ENCODE data around the gene RNF144B. TPM values are rescaled to one million over a fixed set of nuclear protein-coding genes. Genes with fewer than 3 reads are reported as not detected.

Gene RNF144B
- total and polyA plus RNA-seq, 10 of the 15 experiments (the other 5 are each of a cell fraction or from before 2014, with no cell fraction given), result 0.03 to 0.18 (median 0.14) TPM

GRCh38 chr6:18340781-18341551 lies 46.2 kb upstream of the RNF144B start:
- Histone ChIP-seq H2AFZ (ENCODE audit: control insufficient read depth, low read depth, low read length) (no peak overlapping the region), H3K4me3 (no peak overlapping the region), H3K36me3 (ENCODE audit: control insufficient read depth in 2 of 2, insufficient read depth in 2 of 2, low read length in 1 of 2) (no peaks in the 10 kb centered on the region), H4K20me1 (ENCODE audit: control insufficient read depth, insufficient read depth) (no peaks in the 10 kb centered on the region), H3K4me1 (ENCODE audit: control insufficient read depth, insufficient read depth, low read length) (peaks cover 8% of the 10 kb centered on the region; the same call in 1 of the 2 replicates), H3K9ac (ENCODE audit: control insufficient read depth, insufficient read depth, low read length) (no peak overlapping the region), H3K4me2 (ENCODE audit: control insufficient read depth, insufficient read depth) (no peak overlapping the region), H3K27me3 (replicated peaks in 1 of 2; ENCODE audit: control insufficient read depth in 2 of 2, insufficient read depth in 2 of 2, low read length in 1 of 2) (no peaks in the 10 kb centered on the region; a peak in 1 of 4 replicates), H3K79me2 (ENCODE audit: control insufficient read depth, insufficient read depth, low read length) (no peaks in the 10 kb centered on the region), H3K27ac (ENCODE audit: control insufficient read depth, insufficient read depth) (no peak overlapping the region), H3K9me3 (replicated peaks; ENCODE audit: control insufficient read depth, insufficient read depth, low read length) (no peaks in the 10 kb centered on the region; the same call in 2 of the 3 replicates)
- TF ChIP-seq MEF2A (IDR thresholded peaks at IDR 0.05; ENCODE audit: insufficient read depth, low read depth, low read length) (no peak), BHLHE40 (IDR thresholded peaks at IDR 0.05; ENCODE audit: borderline replicate concordance in 1 of 2, low read depth in 2 of 2, low read length in 1 of 2) (no peak), BCL11A (IDR thresholded peaks at IDR 0.05; ENCODE audit: low read depth, low read length) (no peak), GABPA (IDR thresholded peaks at IDR 0.05; ENCODE audit: low read depth) (no peak), EGR1 (IDR thresholded peaks at IDR 0.05; ENCODE audit: borderline replicate concordance in 1 of 2, low read depth in 2 of 2, low read length in 2 of 2) (no peak), ZNF622 (IDR thresholded peaks at IDR 0.05) (no peak), ZNF217 (IDR thresholded peaks at IDR 0.05) (no peak), MEF2B (IDR thresholded peaks at IDR 0.05; ENCODE audit: partially characterized antibody, poor library complexity, severe bottlenecking) (no peak), NFIC (IDR thresholded peaks at IDR 0.05; ENCODE audit: low read depth, low read length) (no peak), NR2C2 (IDR thresholded peaks at IDR 0.05; ENCODE audit: borderline replicate concordance, control insufficient read depth, insufficient read length, low read depth) (no peak), HCFC1 (IDR thresholded peaks at IDR 0.05; ENCODE audit: low read length) (no peak), IRF3 (IDR thresholded peaks at IDR 0.05) (no peak), TCF7 (IDR thresholded peaks at IDR 0.05; ENCODE audit: borderline replicate concordance) (no peak), RB1 (IDR thresholded peaks at IDR 0.05; ENCODE audit: borderline replicate concordance) (no peak)
- TF ChIP-seq, protein P1, sequence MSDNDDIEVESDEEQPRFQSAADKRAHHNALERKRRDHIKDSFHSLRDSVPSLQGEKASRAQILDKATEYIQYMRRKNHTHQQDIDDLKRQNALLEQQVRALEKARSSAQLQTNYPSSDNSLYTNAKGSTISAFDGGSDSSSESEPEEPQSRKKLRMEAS (IDR thresholded peaks at IDR 0.05; ENCODE audit: low read depth, low read length), result no peak
- TF ChIP-seq, protein P2, sequence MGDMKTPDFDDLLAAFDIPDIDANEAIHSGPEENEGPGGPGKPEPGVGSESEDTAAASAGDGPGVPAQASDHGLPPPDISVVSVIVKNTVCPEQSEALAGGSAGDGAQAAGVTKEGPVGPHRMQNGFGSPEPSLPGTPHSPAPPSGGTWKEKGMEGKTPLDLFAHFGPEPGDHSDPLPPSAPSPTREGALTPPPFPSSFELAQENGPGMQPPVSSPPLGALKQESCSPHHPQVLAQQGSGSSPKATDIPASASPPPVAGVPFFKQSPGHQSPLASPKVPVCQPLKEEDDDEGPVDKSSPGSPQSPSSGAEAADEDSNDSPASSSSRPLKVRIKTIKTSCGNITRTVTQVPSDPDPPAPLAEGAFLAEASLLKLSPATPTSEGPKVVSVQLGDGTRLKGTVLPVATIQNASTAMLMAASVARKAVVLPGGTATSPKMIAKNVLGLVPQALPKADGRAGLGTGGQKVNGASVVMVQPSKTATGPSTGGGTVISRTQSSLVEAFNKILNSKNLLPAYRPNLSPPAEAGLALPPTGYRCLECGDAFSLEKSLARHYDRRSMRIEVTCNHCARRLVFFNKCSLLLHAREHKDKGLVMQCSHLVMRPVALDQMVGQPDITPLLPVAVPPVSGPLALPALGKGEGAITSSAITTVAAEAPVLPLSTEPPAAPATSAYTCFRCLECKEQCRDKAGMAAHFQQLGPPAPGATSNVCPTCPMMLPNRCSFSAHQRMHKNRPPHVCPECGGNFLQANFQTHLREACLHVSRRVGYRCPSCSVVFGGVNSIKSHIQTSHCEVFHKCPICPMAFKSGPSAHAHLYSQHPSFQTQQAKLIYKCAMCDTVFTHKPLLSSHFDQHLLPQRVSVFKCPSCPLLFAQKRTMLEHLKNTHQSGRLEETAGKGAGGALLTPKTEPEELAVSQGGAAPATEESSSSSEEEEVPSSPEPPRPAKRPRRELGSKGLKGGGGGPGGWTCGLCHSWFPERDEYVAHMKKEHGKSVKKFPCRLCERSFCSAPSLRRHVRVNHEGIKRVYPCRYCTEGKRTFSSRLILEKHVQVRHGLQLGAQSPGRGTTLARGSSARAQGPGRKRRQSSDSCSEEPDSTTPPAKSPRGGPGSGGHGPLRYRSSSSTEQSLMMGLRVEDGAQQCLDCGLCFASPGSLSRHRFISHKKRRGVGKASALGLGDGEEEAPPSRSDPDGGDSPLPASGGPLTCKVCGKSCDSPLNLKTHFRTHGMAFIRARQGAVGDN (IDR thresholded peaks at IDR 0.05), result no peak
- TF ChIP-seq, protein P3, sequence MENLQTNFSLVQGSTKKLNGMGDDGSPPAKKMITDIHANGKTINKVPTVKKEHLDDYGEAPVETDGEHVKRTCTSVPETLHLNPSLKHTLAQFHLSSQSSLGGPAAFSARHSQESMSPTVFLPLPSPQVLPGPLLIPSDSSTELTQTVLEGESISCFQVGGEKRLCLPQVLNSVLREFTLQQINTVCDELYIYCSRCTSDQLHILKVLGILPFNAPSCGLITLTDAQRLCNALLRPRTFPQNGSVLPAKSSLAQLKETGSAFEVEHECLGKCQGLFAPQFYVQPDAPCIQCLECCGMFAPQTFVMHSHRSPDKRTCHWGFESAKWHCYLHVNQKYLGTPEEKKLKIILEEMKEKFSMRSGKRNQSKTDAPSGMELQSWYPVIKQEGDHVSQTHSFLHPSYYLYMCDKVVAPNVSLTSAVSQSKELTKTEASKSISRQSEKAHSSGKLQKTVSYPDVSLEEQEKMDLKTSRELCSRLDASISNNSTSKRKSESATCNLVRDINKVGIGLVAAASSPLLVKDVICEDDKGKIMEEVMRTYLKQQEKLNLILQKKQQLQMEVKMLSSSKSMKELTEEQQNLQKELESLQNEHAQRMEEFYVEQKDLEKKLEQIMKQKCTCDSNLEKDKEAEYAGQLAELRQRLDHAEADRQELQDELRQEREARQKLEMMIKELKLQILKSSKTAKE (IDR thresholded peaks at IDR 0.05; ENCODE audit: low read depth, poor library complexity, severe bottlenecking), result no peak
- 19% methylated on average over 7 of the region's 7 CpGs for WGBS (ENCODE audit: insufficient coverage, insufficient replicate concordance, low lambda C conversion rate, missing lambda C conversion rate)
- SMC1A ChIA-PET (ENCODE audit: uncharacterized antibody, unreplicated experiment), result no interaction called here
- in situ Hi-C loops (cut with MboI), result no loop called here
- DNase-seq (ENCODE audit: low read depth, low spot score) (no peak), FAIRE-seq (no peak), ATAC-seq (no peak)
- POLR2A ChIA-PET, result no interaction called here
- intact Hi-C loops (cut with micrococcal nuclease; ENCODE audit: unreplicated experiment), result no loop called here
- no TSS peak for BruUV-seq (replicated peaks)
- RAD21 ChIA-PET (ENCODE audit: unreplicated experiment), result no interaction called here
- CTCF ChIA-PET, result no interaction called here
